HCT116 (cell line): ENCODE data around the gene KRTAP10-8. TPM values are rescaled to one million over a fixed set of nuclear protein-coding genes. Genes with fewer than 3 reads are reported as not detected.

Experiments used
- ATAC-seq: fragments of 200-7000 bp; cut with Tn5 transposase; 2 replicates; pipeline ENCODE4 v1.9.1; 2020; ENCODE audit warnings: mild to moderate bottlenecking, moderate library complexity
- BruUV-seq: library from RNA; stranded (reverse); fragments of 400-500 nt; replicated peaks from 2 replicates; lab custom pipeline; 2021; lab: Mats Ljungman, UMichigan
- CTCF ChIA-PET: fragments of 300-600 bp; sonication (Branson Sonifier 250); formaldehyde crosslinking; loops from one replicate; lab custom pipeline; 2021; ENCODE audit warnings: antibody characterized with exemption; lab: Charles Lee
- POLR2A ChIA-PET: fragments of 300-600, 350-600 bp; sonication (Branson Sonifier 250); formaldehyde crosslinking; loops from one replicate; lab custom pipeline; 2021; ENCODE audit warnings: antibody characterized with exemption; lab: Charles Lee
- RAD21 ChIA-PET, 2 experiments: fragments of 300-600 bp; sonication (Branson Sonifier 250); formaldehyde crosslinking; loops; one replicate each; lab custom pipeline; 2023; ENCODE audit warnings: low total read pairs in 2 of 2; ENCODE audit not compliant: uncharacterized antibody in 2 of 2, unreplicated experiment in 2 of 2, low non-redundant PET in 1 of 2; lab: Charles Lee
- DNase-seq: peaks from one replicate; pipeline ENCODE4 v3.0.0-alpha.2; 2010; ENCODE audit warnings: low read depth, low spot score
- H2AFZ ChIP-seq: fragments of 200-600 bp; shearing (Covaris generic), sonication (generic); 2 replicates; pipeline ENCODE4 v1.6.1; 2017; ENCODE audit warnings: low read depth, mixed run types, mixed read lengths, antibody characterized with exemption, low read length; ENCODE audit not compliant: poor library complexity, severe bottlenecking
- H3K27ac ChIP-seq: 2 replicates; pipeline ENCODE4 v1.5.1; 2012; ENCODE audit warnings: low read depth, low read length
- H3K27me3 ChIP-seq: fragments of 200-600 bp; sonication (generic); 2 replicates; pipeline ENCODE4 v1.6.1; 2016; ENCODE audit warnings: mixed run types, low read length, mixed read lengths; ENCODE audit not compliant: insufficient read depth
- H3K36me3 ChIP-seq, 2 experiments: fragments of 200-500 bp in 1 of 2; fragments of 200-600 bp in 1 of 2; sonication (Bioruptor generic) in 1 of 2; sonication (generic) in 1 of 2; 2 replicates each; pipeline versions ENCODE4 v1.5.1 to v1.6.1; 2014 to 2016; ENCODE audit warnings: low read length in 2 of 2, inconsistent platforms in 1 of 2, mixed read lengths in 1 of 2, mixed run types in 1 of 2; ENCODE audit not compliant: insufficient read depth in 2 of 2, control insufficient read depth in 1 of 2
- H3K4me1 ChIP-seq, 2 experiments: fragments of 200-600 bp in 1 of 2; sonication (generic) in 1 of 2; 2 replicates each; pipeline versions ENCODE4 v1.5.1 to v1.6.1; 2012 to 2017; ENCODE audit warnings: low read length in 2 of 2, inconsistent platforms in 1 of 2, mild to moderate bottlenecking in 1 of 2, mixed read lengths in 1 of 2, mixed run types in 1 of 2, moderate library complexity in 1 of 2; ENCODE audit not compliant: insufficient read depth in 2 of 2, control insufficient read depth in 1 of 2
- H3K4me2 ChIP-seq: fragments of 200-600 bp; sonication (generic); 2 replicates; pipeline ENCODE4 v1.6.1; 2017; ENCODE audit warnings: mixed run types, low read length, mixed read lengths
- H3K4me3 ChIP-seq, 2 experiments: fragments of 200-600 bp in 1 of 2; sonication (generic) in 1 of 2; replicated peaks in 1 of 2; 2 replicates each; pipeline ENCODE4 v1.5.1; 2011 to 2016; ENCODE audit warnings: low read length in 2 of 2, control low read depth in 1 of 2, low read depth in 1 of 2, mild to moderate bottlenecking in 1 of 2, mixed read lengths in 1 of 2, mixed run types in 1 of 2
- H3K79me2 ChIP-seq: fragments of 200-600 bp; sonication (generic); 2 replicates; pipeline ENCODE4 v1.6.1; 2017; ENCODE audit warnings: mild to moderate bottlenecking, mixed run types, low read length, moderate library complexity, mixed read lengths; ENCODE audit not compliant: insufficient read depth
- H3K9ac ChIP-seq: fragments of 200-600 bp; sonication (generic); 2 replicates; pipeline ENCODE4 v1.6.1; 2016; ENCODE audit warnings: low read length, mixed read lengths
- H3K9me2 ChIP-seq: fragments of 200-600 bp; sonication (generic), shearing (Covaris generic); 2 replicates; pipeline ENCODE4 v1.6.1; 2017; ENCODE audit warnings: mixed run types, mild to moderate bottlenecking, moderate library complexity; ENCODE audit not compliant: insufficient read depth
- H3K9me3 ChIP-seq, 2 experiments: fragments of 200-500 bp in 1 of 2; fragments of 200-600 bp in 1 of 2; sonication (Bioruptor generic) in 1 of 2; sonication (generic) in 1 of 2; 2 replicates each; pipeline ENCODE4 v1.6.1; 2014 to 2017; ENCODE audit warnings: low read length in 2 of 2, mixed read lengths in 2 of 2, inconsistent platforms in 1 of 2, low read depth in 1 of 2, mild to moderate bottlenecking in 1 of 2, mixed run types in 1 of 2, moderate library complexity in 1 of 2; ENCODE audit not compliant: control insufficient read depth in 1 of 2, insufficient read depth in 1 of 2
- H4K20me1 ChIP-seq: fragments of 200-600 bp; sonication (generic), shearing (Covaris generic); 2 replicates; pipeline ENCODE4 v1.6.1; 2017; ENCODE audit warnings: mixed run types, mild to moderate bottlenecking, moderate library complexity; ENCODE audit not compliant: insufficient read depth
- CBX3 ChIP-seq: IDR thresholded peaks from 2 replicates; pipeline ENCODE4 v1.6.1; 2012; ENCODE audit warnings: low read depth
- CEBPB ChIP-seq: IDR thresholded peaks from 2 replicates; pipeline ENCODE4 v1.6.1; 2012; ENCODE audit warnings: low read depth
- EGR1 ChIP-seq: IDR thresholded peaks from 2 replicates; pipeline ENCODE4 v1.6.1; 2012; ENCODE audit warnings: low read depth
- EZH2 ChIP-seq: fragments of 200-600 bp; sonication (generic); IDR thresholded peaks from 2 replicates; pipeline ENCODE4 v1.6.1; 2017; ENCODE audit warnings: antibody characterized with exemption, mixed run types
- EZH2phosphoT487 ChIP-seq: fragments of 200-600 bp; IDR thresholded peaks from 2 replicates; pipeline ENCODE4 v1.6.1; 2018; ENCODE audit warnings: antibody characterized with exemption, borderline replicate concordance
- FOSL1 ChIP-seq: IDR thresholded peaks from 2 replicates; pipeline ENCODE4 v1.6.1; 2012; ENCODE audit warnings: low read depth
- JUND ChIP-seq: IDR thresholded peaks from 2 replicates; pipeline ENCODE4 v1.6.1; 2012
- POLR2A ChIP-seq: IDR thresholded peaks from 2 replicates; pipeline ENCODE4 v1.7.0; 2011; ENCODE audit warnings: borderline replicate concordance; ENCODE audit not compliant: insufficient read depth, insufficient read length; ENCODE audit errors: extremely low read depth
- POLR2AphosphoS5 ChIP-seq: IDR thresholded peaks from 2 replicates; pipeline ENCODE4 v1.6.1; 2011; ENCODE audit warnings: mild to moderate bottlenecking, low read depth, low read length, moderate library complexity
- RAD21 ChIP-seq: IDR thresholded peaks from 2 replicates; pipeline ENCODE4 v1.6.1; 2012; ENCODE audit warnings: low read depth, mild to moderate bottlenecking
- SIN3A ChIP-seq: IDR thresholded peaks from 2 replicates; pipeline ENCODE4 v1.6.1; 2012; ENCODE audit warnings: low read depth
- SP1 ChIP-seq: IDR thresholded peaks from 2 replicates; pipeline ENCODE4 v1.6.1; 2012; ENCODE audit warnings: low read depth
- SRF ChIP-seq: IDR thresholded peaks from 2 replicates; pipeline ENCODE4 v1.6.1; 2012; ENCODE audit warnings: low read depth
- YY1 ChIP-seq: IDR thresholded peaks from 2 replicates; pipeline ENCODE4 v1.6.1; 2011; ENCODE audit warnings: low read length, low read depth, moderate library complexity, mild to moderate bottlenecking; ENCODE audit not compliant: insufficient replicate concordance; ENCODE audit errors: extremely low read depth
- ZFX ChIP-seq: fragments of 450-650 bp; IDR thresholded peaks from 2 replicates; pipeline ENCODE4 v1.6.1; 2017
- ZNF274 ChIP-seq: fragments of 200-500 bp; sonication (Bioruptor generic); IDR thresholded peaks from 2 replicates; pipeline ENCODE4 v1.6.1; 2014; ENCODE audit warnings: mild to moderate bottlenecking, low read depth, low read length, inconsistent platforms
- intact Hi-C: fragments of 100-400 bp; cut with micrococcal nuclease; formaldehyde crosslinking; loops from 2 replicates; pipeline ENCODE4 v1.10.0; 2022
- total RNA-seq: library from RNA; stranded (reverse); gene quantifications from one replicate; pipeline ENCODE4 v1.2.1, GENCODE V29; 2021; ENCODE audit not compliant: unreplicated experiment
- TF ChIP-seq, protein P1 (sequence below): IDR thresholded peaks from 2 replicates; pipeline ENCODE4 v1.6.1; 2012; ENCODE audit warnings: low read depth
- TF ChIP-seq, protein P2 (sequence below): IDR thresholded peaks from 2 replicates; pipeline ENCODE4 v1.6.1; 2011; ENCODE audit warnings: mild to moderate bottlenecking, low read length, moderate library complexity; ENCODE audit not compliant: insufficient replicate concordance; ENCODE audit errors: extremely low read depth
- TF ChIP-seq, protein P3 (sequence below): IDR thresholded peaks from 2 replicates; pipeline ENCODE4 v1.6.1; 2012
- TF ChIP-seq, protein P4 (sequence below), 3 experiments: fragments of 200-600 bp in 1 of 3; sonication (generic) in 1 of 3; IDR thresholded peaks in 2 of 3; conservative IDR thresholded peaks in 1 of 3; 2 replicates each; pipeline ENCODE4 v1.5.1; 2012 to 2017; ENCODE audit warnings: low read depth in 2 of 3, low read length in 2 of 3, antibody characterized with exemption in 1 of 3, borderline replicate concordance in 1 of 3, control low read depth in 1 of 3, mild to moderate bottlenecking in 1 of 3, mixed read lengths in 1 of 3, mixed run types in 1 of 3, moderate library complexity in 1 of 3; ENCODE audit not compliant: insufficient read depth in 1 of 3

KRTAP10-8 gene
- total RNA-seq, 1 experiment from 2014 or later = not detected

DNA sequence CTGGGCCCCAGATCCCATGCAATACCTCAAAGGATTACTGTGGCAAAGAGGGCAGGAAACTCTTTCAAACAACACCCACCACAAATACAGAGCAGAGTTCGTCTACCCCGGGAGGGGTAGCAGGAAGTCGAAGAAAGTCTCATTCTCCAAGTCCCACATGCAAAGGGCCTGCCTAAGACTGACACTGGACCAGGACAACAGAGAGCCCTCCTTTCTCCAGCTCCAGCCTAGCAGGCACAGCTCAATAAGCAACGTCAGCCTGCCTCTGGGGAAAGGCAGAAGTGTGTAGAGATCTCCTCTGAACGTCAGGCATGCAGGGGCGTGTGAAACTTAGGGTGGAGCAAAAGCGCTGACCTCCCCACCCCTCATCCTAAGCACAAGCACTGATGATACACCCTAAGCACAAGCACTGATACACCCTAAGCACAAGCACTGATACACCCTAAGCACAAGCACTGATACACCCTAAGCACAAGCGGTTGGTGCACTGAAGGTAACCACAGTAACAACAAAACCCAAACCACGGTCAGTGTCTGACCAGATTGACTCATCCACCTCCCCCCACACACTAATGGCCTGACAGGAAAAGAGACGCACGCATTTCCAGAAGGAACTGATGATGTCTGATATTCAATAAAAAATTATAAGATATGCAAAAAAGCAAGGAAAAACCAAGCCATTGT, 47.2 kb downstream of the KRTAP10-8 start:
- no peak for DNase-seq
- Histone ChIP-seq H3K9ac (no peak overlapping the region), H3K27ac (no peak overlapping the region), H3K9me3 (no peaks in the 10 kb centered on the region), H2AFZ (no peak overlapping the region), H3K79me2 (no peaks in the 10 kb centered on the region), H3K4me3 (no peak overlapping the region), H3K4me2 (no peak overlapping the region), H4K20me1 (no peaks in the 10 kb centered on the region), H3K27me3 (no peaks in the 10 kb centered on the region), H3K9me2 (no peaks in the 10 kb centered on the region), H3K36me3 (no peaks in the 10 kb centered on the region), H3K4me1 (no peaks in the 10 kb centered on the region)
- BruUV-seq = no TSS peak
- ChIA-PET POLR2A (no interaction called here), RAD21 (no interaction called here), CTCF (no interaction called here)
- intact Hi-C loops = no loop called here
- TF ChIP-seq SIN3A = no peak
- TF ChIP-seq EZH2phosphoT487 = no peak
- TF ChIP-seq, protein P1, sequence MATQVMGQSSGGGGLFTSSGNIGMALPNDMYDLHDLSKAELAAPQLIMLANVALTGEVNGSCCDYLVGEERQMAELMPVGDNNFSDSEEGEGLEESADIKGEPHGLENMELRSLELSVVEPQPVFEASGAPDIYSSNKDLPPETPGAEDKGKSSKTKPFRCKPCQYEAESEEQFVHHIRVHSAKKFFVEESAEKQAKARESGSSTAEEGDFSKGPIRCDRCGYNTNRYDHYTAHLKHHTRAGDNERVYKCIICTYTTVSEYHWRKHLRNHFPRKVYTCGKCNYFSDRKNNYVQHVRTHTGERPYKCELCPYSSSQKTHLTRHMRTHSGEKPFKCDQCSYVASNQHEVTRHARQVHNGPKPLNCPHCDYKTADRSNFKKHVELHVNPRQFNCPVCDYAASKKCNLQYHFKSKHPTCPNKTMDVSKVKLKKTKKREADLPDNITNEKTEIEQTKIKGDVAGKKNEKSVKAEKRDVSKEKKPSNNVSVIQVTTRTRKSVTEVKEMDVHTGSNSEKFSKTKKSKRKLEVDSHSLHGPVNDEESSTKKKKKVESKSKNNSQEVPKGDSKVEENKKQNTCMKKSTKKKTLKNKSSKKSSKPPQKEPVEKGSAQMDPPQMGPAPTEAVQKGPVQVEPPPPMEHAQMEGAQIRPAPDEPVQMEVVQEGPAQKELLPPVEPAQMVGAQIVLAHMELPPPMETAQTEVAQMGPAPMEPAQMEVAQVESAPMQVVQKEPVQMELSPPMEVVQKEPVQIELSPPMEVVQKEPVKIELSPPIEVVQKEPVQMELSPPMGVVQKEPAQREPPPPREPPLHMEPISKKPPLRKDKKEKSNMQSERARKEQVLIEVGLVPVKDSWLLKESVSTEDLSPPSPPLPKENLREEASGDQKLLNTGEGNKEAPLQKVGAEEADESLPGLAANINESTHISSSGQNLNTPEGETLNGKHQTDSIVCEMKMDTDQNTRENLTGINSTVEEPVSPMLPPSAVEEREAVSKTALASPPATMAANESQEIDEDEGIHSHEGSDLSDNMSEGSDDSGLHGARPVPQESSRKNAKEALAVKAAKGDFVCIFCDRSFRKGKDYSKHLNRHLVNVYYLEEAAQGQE = no peak
- TF ChIP-seq FOSL1 = no peak
- no peak for TF ChIP-seq POLR2A
- TF ChIP-seq, protein P2, sequence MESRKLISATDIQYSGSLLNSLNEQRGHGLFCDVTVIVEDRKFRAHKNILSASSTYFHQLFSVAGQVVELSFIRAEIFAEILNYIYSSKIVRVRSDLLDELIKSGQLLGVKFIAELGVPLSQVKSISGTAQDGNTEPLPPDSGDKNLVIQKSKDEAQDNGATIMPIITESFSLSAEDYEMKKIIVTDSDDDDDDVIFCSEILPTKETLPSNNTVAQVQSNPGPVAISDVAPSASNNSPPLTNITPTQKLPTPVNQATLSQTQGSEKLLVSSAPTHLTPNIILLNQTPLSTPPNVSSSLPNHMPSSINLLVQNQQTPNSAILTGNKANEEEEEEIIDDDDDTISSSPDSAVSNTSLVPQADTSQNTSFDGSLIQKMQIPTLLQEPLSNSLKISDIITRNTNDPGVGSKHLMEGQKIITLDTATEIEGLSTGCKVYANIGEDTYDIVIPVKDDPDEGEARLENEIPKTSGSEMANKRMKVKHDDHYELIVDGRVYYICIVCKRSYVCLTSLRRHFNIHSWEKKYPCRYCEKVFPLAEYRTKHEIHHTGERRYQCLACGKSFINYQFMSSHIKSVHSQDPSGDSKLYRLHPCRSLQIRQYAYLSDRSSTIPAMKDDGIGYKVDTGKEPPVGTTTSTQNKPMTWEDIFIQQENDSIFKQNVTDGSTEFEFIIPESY = no peak
- no peak for TF ChIP-seq ZFX
- TF ChIP-seq, protein P3, sequence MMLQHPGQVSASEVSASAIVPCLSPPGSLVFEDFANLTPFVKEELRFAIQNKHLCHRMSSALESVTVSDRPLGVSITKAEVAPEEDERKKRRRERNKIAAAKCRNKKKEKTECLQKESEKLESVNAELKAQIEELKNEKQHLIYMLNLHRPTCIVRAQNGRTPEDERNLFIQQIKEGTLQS = no peak
- no peak for TF ChIP-seq POLR2AphosphoS5
- TF ChIP-seq, protein P4, sequence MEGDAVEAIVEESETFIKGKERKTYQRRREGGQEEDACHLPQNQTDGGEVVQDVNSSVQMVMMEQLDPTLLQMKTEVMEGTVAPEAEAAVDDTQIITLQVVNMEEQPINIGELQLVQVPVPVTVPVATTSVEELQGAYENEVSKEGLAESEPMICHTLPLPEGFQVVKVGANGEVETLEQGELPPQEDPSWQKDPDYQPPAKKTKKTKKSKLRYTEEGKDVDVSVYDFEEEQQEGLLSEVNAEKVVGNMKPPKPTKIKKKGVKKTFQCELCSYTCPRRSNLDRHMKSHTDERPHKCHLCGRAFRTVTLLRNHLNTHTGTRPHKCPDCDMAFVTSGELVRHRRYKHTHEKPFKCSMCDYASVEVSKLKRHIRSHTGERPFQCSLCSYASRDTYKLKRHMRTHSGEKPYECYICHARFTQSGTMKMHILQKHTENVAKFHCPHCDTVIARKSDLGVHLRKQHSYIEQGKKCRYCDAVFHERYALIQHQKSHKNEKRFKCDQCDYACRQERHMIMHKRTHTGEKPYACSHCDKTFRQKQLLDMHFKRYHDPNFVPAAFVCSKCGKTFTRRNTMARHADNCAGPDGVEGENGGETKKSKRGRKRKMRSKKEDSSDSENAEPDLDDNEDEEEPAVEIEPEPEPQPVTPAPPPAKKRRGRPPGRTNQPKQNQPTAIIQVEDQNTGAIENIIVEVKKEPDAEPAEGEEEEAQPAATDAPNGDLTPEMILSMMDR (IDR thresholded peaks at IDR 0.05 in 2 of 3, conservative IDR thresholded peaks at IDR 0.05 in 1 of 3; ENCODE audit: borderline replicate concordance in 1 of 3, insufficient read depth in 1 of 3, low read depth in 2 of 3, low read length in 2 of 3) = no peak
- no peak for TF ChIP-seq SRF
- TF ChIP-seq EGR1 = no peak
- TF ChIP-seq ZNF274 = no peak
- no peak for TF ChIP-seq SP1
- no peak for TF ChIP-seq JUND
- TF ChIP-seq RAD21 = no peak
- TF ChIP-seq CEBPB = no peak
- TF ChIP-seq CBX3 = no peak
- TF ChIP-seq YY1 = no peak
- TF ChIP-seq EZH2 = no peak
- no peak for ATAC-seq
